ENCODE data around the gene RAB35. TPM values are rescaled to one million over a fixed set of nuclear protein-coding genes. Genes with fewer than 3 reads are reported as not detected.

Gene RAB35
- total RNA-seq, 1 experiment from 2014 or later = 68.2 TPM

DNA sequence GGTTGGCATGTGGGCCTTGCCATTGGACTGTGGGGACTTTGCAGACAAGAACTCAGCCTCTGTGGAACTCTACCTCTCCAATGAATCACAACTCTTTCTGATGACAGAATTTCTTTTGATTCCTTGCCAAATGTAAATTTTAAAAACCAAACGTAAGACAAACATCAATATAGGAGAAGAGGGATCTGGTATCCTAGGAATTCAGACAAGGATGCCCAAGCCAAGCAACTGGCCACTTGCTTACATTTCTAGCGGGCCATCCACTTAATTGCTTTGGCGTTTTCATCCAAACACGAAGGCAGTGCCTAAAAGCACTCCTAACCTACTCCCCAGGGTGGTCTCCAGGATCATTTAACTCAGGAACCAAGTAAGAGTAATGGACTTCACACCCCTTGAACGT, 23.4 kb upstream of the RAB35 start:
- TF ChIP-seq CTCF (IDR thresholded peaks at IDR 0.05; ENCODE audit: unreplicated experiment) = no peak
- BruUV-seq (replicated peaks) = no TSS peak
- Mint-ChIP-seq H3K36me3 (ENCODE audit: insufficient read depth, unreplicated experiment) (peaks cover 87% of the 10 kb centered on the region), H3K27ac (ENCODE audit: unreplicated experiment) (no peak overlapping the region), H3K4me3 (ENCODE audit: low read depth, unreplicated experiment) (no peak overlapping the region), H3K4me1 (ENCODE audit: low read depth, unreplicated experiment) (peaks cover 6% of the 10 kb centered on the region), H3K9me3 (ENCODE audit: low read depth, unreplicated experiment) (no peaks in the 10 kb centered on the region), H3K27me3 (ENCODE audit: unreplicated experiment) (no peaks in the 10 kb centered on the region)
- intact Hi-C loops (cut with micrococcal nuclease; ENCODE audit: unreplicated experiment) = no loop called here
- CTCF ChIA-PET = no interaction called here
- DNase-seq = no peak

- intact Hi-C loops (cut with micrococcal nuclease; ENCODE audit: unreplicated experiment) = no loop called here
- Mint-ChIP-seq H3K4me1 (ENCODE audit: low read depth, unreplicated experiment) (peaks cover 6% of the 10 kb centered on the region), H3K9me3 (ENCODE audit: low read depth, unreplicated experiment) (no peaks in the 10 kb centered on the region), H3K4me3 (ENCODE audit: low read depth, unreplicated experiment) (no peak overlapping the region), H3K36me3 (ENCODE audit: insufficient read depth, unreplicated experiment) (peaks cover 87% of the 10 kb centered on the region), H3K27me3 (ENCODE audit: unreplicated experiment) (no peaks in the 10 kb centered on the region), H3K27ac (ENCODE audit: unreplicated experiment) (no peak overlapping the region)
- TF ChIP-seq CTCF (IDR thresholded peaks at IDR 0.05; ENCODE audit: unreplicated experiment) = no peak
- no TSS peak for BruUV-seq (replicated peaks)
- CTCF ChIA-PET = no interaction called here
- DNase-seq = no peak
These were observed 21.8 kb upstream of the RAB35 start for GRCh38 chr12:120138366-120138765.

- H3K9me3 Mint-ChIP-seq (ENCODE audit: low read depth, unreplicated experiment) = no peaks in the 10 kb centered on the region
- peaks cover 6% of the 10 kb centered on the region for H3K4me1 Mint-ChIP-seq (ENCODE audit: low read depth, unreplicated experiment)
- no peak overlapping the region for H3K27ac Mint-ChIP-seq (ENCODE audit: unreplicated experiment)
- H3K4me3 Mint-ChIP-seq (ENCODE audit: low read depth, unreplicated experiment) = no peak overlapping the region
- H3K27me3 Mint-ChIP-seq (ENCODE audit: unreplicated experiment) = no peaks in the 10 kb centered on the region
- no peak for DNase-seq
- CTCF ChIA-PET = no interaction called here
- no peak for TF ChIP-seq CTCF (IDR thresholded peaks at IDR 0.05; ENCODE audit: unreplicated experiment)
- intact Hi-C loops (cut with micrococcal nuclease; ENCODE audit: unreplicated experiment) = no loop called here
- BruUV-seq (replicated peaks) = no TSS peak
- H3K36me3 Mint-ChIP-seq (ENCODE audit: insufficient read depth, unreplicated experiment) = peaks cover 85% of the 10 kb centered on the region
These were observed 21.3 kb upstream of the RAB35 start for GRCh38 chr12:120137833-120138232.

- Mint-ChIP-seq H3K9me3 (ENCODE audit: low read depth, unreplicated experiment) (no peaks in the 10 kb centered on the region), H3K36me3 (ENCODE audit: insufficient read depth, unreplicated experiment) (peaks cover 81% of the 10 kb centered on the region), H3K4me1 (ENCODE audit: low read depth, unreplicated experiment) (no peaks in the 10 kb centered on the region), H3K27me3 (ENCODE audit: unreplicated experiment) (no peaks in the 10 kb centered on the region), H3K27ac (ENCODE audit: unreplicated experiment) (no peak overlapping the region), H3K4me3 (ENCODE audit: low read depth, unreplicated experiment) (no peak overlapping the region)
- no peak for DNase-seq
- no TSS peak for BruUV-seq (replicated peaks)
- TF ChIP-seq CTCF (IDR thresholded peaks at IDR 0.05; ENCODE audit: unreplicated experiment) = no peak
- intact Hi-C loops (cut with micrococcal nuclease; ENCODE audit: unreplicated experiment) = no loop called here
- CTCF ChIA-PET = interaction anchor here (0.5 kb wide), 1 partner anchor 17 kb away, joined by 6 read pairs; no protein-coding TSS in a partner anchor
These were observed 19.7 kb upstream of the RAB35 start for GRCh38 chr12:120136093-120136770.
